K562 (cell line): ENCODE data around the gene RINT1. TPM values are rescaled to one million over a fixed set of nuclear protein-coding genes. Genes with fewer than 3 reads are reported as not detected.
A peak's percentile ranks its signal among the peaks of the same experiment; 100 is the strongest.

Source experiments
- CAMTA2 ChIP-seq: fragments of 250-450 bp; sonication (Bioruptor Pico); conservative IDR thresholded peaks from 2 replicates; pipeline ENCODE4 v1.5.1; 2022
- ERF ChIP-seq: fragments of 450-650 bp; formaldehyde crosslinking; IDR thresholded peaks from 2 replicates; pipeline ENCODE4 v1.4.0; 2020; ENCODE audit warnings: mild to moderate bottlenecking, mixed read lengths
- FOXA3 ChIP-seq, 2 experiments: fragments of 450-650 bp in 1 of 2; sonication (generic) in 1 of 2; formaldehyde crosslinking; IDR thresholded peaks in 1 of 2; conservative IDR thresholded peaks in 1 of 2; 2 replicates each; pipeline versions ENCODE4 v1.4.0 to v1.8.0; 2020 to 2022; ENCODE audit warnings: mild to moderate bottlenecking in 2 of 2, missing genetic modification reagents in 1 of 2
- FOXJ2 ChIP-seq: fragments of 200-800 bp; sonication (Bioruptor generic); IDR thresholded peaks from 2 replicates; pipeline ENCODE4 v1.6.1; 2016; ENCODE audit warnings: missing genetic modification characterization, missing compliant biosample characterization
- KDM4B ChIP-seq, 2 experiments: fragments of 450-650 bp in 1 of 2; sonication (generic) in 1 of 2; IDR thresholded peaks; 2 replicates each; pipeline ENCODE4 v1.6.1; 2016 to 2017; ENCODE audit warnings: borderline replicate concordance in 2 of 2, antibody characterized with exemption in 1 of 2, low read depth in 1 of 2, mild to moderate bottlenecking in 1 of 2
- MYC ChIP-seq, 2 experiments: fragments of 250-450 bp in 1 of 2; sonication (Bioruptor Pico) in 1 of 2; IDR thresholded peaks; 2 replicates each; pipeline versions ENCODE4 v1.5.1 to v1.6.1; 2012 to 2021; ENCODE audit warnings: low read depth in 2 of 2, borderline replicate concordance in 1 of 2, improper control_type of control experiment in 1 of 2, low read length in 1 of 2, mild to moderate bottlenecking in 1 of 2, moderate library complexity in 1 of 2
- MYNN ChIP-seq, 2 experiments: sonication (generic); formaldehyde crosslinking in 1 of 2; IDR thresholded peaks; 2 replicates each; pipeline versions ENCODE4 v1.5.0 to v1.6.1; 2016 to 2020; ENCODE audit warnings: antibody characterized with exemption in 1 of 2, missing genetic modification reagents in 1 of 2
- PHTF2 ChIP-seq: fragments of 250-450 bp; sonication (Bioruptor Pico); IDR thresholded peaks from 2 replicates; pipeline ENCODE4 v1.5.0; 2021; ENCODE audit warnings: mild to moderate bottlenecking
- RAD51 ChIP-seq: fragments of 450-650 bp; IDR thresholded peaks from 2 replicates; pipeline ENCODE4 v1.7.1; 2016; ENCODE audit warnings: low read depth, mild to moderate bottlenecking, borderline replicate concordance
- SMARCA5 ChIP-seq: fragments of 450-650 bp; IDR thresholded peaks from 2 replicates; pipeline ENCODE4 v1.6.1; 2016
- SRSF1 ChIP-seq: fragments of 200-400 bp; formaldehyde crosslinking; IDR thresholded peaks from 2 replicates; pipeline ENCODE4 v1.6.1; 2017; ENCODE audit warnings: mild to moderate bottlenecking, low read depth, low read length, moderate library complexity
- XRCC5 ChIP-seq: fragments of 200-400 bp; formaldehyde crosslinking; IDR thresholded peaks from 2 replicates; pipeline ENCODE4 v1.6.1; 2017; ENCODE audit warnings: low read depth, mild to moderate bottlenecking, low read length
- ZFP30 ChIP-seq: fragments of 250-450 bp; sonication (Bioruptor Pico); IDR thresholded peaks from 2 replicates; pipeline ENCODE4 v1.8.0; 2022; ENCODE audit warnings: moderate library complexity, mild to moderate bottlenecking, inconsistent platforms, borderline replicate concordance
- ZKSCAN3 ChIP-seq: fragments of 250-450 bp; sonication (Bioruptor Pico); IDR thresholded peaks from 2 replicates; pipeline ENCODE4 v1.4.0; 2020
- ZNF431 ChIP-seq: sonication (generic); formaldehyde crosslinking; IDR thresholded peaks from 2 replicates; pipeline ENCODE4 v1.8.0; 2022; ENCODE audit warnings: mild to moderate bottlenecking, missing genetic modification reagents
- ZNF589 ChIP-seq: fragments of 200-800 bp; sonication (Bioruptor generic); IDR thresholded peaks from 2 replicates; pipeline ENCODE4 v1.6.1; 2016; ENCODE audit warnings: low read depth, missing genetic modification characterization, missing compliant biosample characterization
- polyA plus RNA-seq, 8 experiments: library from polyadenylated mRNA; depleted of rRNA in 4 of 8; stranded (reverse) in 5 of 8; unstranded in 3 of 8; fragments of >200 nt; fragmentation: Nextera tagmentation in 2 of 8; fragmentation: Illumina TruSeq in 1 of 8; extraction: Ambion mirVana in 2 of 8; extraction: Trizol in 1 of 8; gene quantifications; 2 replicates each; pipeline versions ENCODE4 v1.2.1 to v1.2.3, GENCODE V29; 2011 to 2014; ENCODE audit warnings: inconsistent platforms in 1 of 8, missing spikeins in 1 of 8
- total RNA-seq, 7 experiments: library from RNA; depleted of rRNA in 6 of 7; stranded (reverse); fragments of >200 nt in 6 of 7; fragmentation: Illumina TruSeq in 2 of 7; extraction: Trizol in 2 of 7; gene quantifications; 2 replicates each; pipeline versions ENCODE4 v1.2.1 to v1.2.3, GENCODE V29; 2011 to 2021; ENCODE audit warnings: low replicate concordance in 1 of 7
- TF ChIP-seq, protein P1 (sequence below): fragments of 250-450 bp; sonication (Bioruptor Pico); IDR thresholded peaks from 2 replicates; pipeline ENCODE4 v1.5.1; 2021; ENCODE audit warnings: mild to moderate bottlenecking
- TF ChIP-seq, protein P2 (sequence below): fragments of 450-650 bp; conservative IDR thresholded peaks from 2 replicates; pipeline ENCODE4 v1.6.1; 2016; ENCODE audit warnings: missing genetic modification characterization, low read depth, mild to moderate bottlenecking, missing compliant biosample characterization, moderate library complexity
- TF ChIP-seq, protein P3 (sequence below): fragments of 450-650 bp; IDR thresholded peaks from 2 replicates; pipeline ENCODE4 v1.6.1; 2017; ENCODE audit warnings: antibody characterized with exemption, mild to moderate bottlenecking

Gene RINT1
- total and polyA plus RNA-seq, 9 of the 15 experiments (the other 6 are each of a cell fraction or from before 2014, with no cell fraction given): 21.3 to 74.3 (median 27.4) TPM

DNA sequence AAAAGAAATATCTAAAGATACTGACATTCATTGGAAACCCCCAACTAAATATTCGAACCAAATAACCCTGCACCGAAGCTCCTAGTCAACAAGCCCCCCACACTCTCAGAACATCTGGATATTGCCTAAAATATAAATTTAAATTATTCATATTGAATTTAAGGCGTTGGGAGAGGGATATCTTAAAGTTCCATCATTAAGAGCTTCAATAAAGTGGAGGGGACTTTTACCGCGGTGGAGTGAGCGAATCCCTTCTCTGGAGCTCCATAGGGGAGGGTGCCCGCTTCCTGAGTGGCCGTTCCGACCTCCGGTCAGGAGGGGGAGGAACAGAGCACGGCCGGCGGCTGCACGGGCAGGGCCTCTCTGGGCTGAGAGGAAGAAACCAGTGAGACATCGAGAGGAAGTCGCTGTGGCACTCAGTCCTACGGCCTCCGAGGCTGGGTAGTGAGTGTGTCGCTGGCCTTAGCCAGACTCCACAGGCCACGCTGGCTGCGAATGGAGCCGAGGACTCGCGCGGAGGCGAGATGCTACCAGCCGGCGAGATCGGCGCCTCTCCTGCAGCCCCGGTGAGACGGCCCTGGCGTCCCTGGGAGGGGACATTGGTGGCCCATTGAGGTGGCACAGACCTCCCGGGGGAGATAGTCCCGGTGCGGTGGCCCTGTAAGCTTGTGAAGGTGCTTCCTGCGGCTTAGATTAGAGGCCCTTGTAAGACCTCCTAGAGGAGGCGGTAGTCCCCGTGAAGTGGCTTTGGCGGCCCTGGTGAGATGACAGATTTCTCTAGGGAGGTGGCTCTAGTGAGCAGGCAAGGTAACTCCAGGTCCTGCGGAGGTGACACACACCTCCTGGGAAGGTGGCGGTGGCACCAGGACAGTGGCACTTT lies at the start of gene RINT1 (continued):
- TF ChIP-seq, protein P1, sequence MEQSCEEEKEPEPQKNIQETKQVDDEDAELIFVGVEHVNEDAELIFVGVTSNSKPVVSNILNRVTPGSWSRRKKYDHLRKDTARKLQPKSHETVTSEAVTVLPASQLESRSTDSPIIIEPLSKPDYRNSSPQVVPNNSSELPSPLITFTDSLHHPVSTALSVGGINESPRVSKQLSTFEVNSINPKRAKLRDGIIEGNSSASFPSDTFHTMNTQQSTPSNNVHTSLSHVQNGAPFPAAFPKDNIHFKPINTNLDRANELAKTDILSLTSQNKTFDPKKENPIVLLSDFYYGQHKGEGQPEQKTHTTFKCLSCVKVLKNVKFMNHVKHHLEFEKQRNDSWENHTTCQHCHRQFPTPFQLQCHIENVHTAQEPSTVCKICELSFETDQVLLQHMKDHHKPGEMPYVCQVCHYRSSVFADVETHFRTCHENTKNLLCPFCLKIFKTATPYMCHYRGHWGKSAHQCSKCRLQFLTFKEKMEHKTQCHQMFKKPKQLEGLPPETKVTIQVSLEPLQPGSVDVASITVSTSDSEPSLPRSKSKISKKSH (CRISPR knock-in tag): no peak
- TF ChIP-seq ZFP30 (no peak), ERF (CRISPR knock-in tag) (0 out of 2 replicates have a peak, but pooled peaks have one; percentile 77), RAD51 (peak; percentile 32; the same call in 1 of the 2 replicates), ZKSCAN3 (CRISPR knock-in tag) (no peak), PHTF2 (CRISPR knock-in tag) (peak; percentile 43; the same call in 1 of the 2 replicates), FOXA3 (CRISPR knock-in tag; conservative IDR thresholded peaks at IDR 0.05 in 1 of 2, IDR thresholded peaks at IDR 0.05 in 1 of 2) (peak in 1 of 2 experiments; percentile 71; a peak in 1 of 4 replicates), CAMTA2 (CRISPR knock-in tag) (0 out of 2 replicates have a peak, but pooled peaks have one; percentile 38), SRSF1 (no peak), MYNN (IDR thresholded peaks at IDR 0.05) (peak; percentile 99), MYNN (CRISPR knock-in tag; IDR thresholded peaks at IDR 0.05) (peak; percentile 94), MYC (IDR thresholded peaks at IDR 0.05; ENCODE audit: low read depth, low read length) (peak; percentile 80), MYC (CRISPR knock-in tag; IDR thresholded peaks at IDR 0.05; ENCODE audit: borderline replicate concordance, low read depth) (peak; percentile 89; the same call in 1 of the 2 replicates), XRCC5 (peak; percentile 99), ZNF589 (CRISPR knock-in tag) (no peak), ZNF431 (CRISPR knock-in tag) (peak; percentile 87), KDM4B (IDR thresholded peaks at IDR 0.05; ENCODE audit: borderline replicate concordance in 2 of 2, low read depth in 1 of 2) (peak in 1 of 2 experiments; percentile 86; a peak in 1 of 4 replicates), FOXJ2 (tag) (peak; percentile 55; the same call in 1 of the 2 replicates), SMARCA5 (0 out of 2 replicates have a peak, but pooled peaks have one; percentile 57)
- TF ChIP-seq, protein P2, sequence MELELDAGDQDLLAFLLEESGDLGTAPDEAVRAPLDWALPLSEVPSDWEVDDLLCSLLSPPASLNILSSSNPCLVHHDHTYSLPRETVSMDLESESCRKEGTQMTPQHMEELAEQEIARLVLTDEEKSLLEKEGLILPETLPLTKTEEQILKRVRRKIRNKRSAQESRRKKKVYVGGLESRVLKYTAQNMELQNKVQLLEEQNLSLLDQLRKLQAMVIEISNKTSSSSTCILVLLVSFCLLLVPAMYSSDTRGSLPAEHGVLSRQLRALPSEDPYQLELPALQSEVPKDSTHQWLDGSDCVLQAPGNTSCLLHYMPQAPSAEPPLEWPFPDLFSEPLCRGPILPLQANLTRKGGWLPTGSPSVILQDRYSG: peak; percentile 83
- TF ChIP-seq, protein P3, sequence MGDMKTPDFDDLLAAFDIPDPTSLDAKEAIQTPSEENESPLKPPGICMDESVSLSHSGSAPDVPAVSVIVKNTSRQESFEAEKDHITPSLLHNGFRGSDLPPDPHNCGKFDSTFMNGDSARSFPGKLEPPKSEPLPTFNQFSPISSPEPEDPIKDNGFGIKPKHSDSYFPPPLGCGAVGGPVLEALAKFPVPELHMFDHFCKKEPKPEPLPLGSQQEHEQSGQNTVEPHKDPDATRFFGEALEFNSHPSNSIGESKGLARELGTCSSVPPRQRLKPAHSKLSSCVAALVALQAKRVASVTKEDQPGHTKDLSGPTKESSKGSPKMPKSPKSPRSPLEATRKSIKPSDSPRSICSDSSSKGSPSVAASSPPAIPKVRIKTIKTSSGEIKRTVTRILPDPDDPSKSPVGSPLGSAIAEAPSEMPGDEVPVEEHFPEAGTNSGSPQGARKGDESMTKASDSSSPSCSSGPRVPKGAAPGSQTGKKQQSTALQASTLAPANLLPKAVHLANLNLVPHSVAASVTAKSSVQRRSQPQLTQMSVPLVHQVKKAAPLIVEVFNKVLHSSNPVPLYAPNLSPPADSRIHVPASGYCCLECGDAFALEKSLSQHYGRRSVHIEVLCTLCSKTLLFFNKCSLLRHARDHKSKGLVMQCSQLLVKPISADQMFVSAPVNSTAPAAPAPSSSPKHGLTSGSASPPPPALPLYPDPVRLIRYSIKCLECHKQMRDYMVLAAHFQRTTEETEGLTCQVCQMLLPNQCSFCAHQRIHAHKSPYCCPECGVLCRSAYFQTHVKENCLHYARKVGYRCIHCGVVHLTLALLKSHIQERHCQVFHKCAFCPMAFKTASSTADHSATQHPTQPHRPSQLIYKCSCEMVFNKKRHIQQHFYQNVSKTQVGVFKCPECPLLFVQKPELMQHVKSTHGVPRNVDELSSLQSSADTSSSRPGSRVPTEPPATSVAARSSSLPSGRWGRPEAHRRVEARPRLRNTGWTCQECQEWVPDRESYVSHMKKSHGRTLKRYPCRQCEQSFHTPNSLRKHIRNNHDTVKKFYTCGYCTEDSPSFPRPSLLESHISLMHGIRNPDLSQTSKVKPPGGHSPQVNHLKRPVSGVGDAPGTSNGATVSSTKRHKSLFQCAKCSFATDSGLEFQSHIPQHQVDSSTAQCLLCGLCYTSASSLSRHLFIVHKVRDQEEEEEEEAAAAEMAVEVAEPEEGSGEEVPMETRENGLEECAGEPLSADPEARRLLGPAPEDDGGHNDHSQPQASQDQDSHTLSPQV: peak; percentile 31; the same call in 1 of the 2 replicates
